Neural cell (in vitro differentiated cells): ENCODE measurements around the gene DNAJC16.

Source experiments
- CTCF ChIP-seq: fragments of 450-650 bp; IDR thresholded peaks from 2 replicates; pipeline ENCODE4 v1.5.1; 2014; ENCODE audit warnings: antibody characterized with exemption, mild to moderate bottlenecking, moderate library complexity; ENCODE audit not compliant: poor library complexity, severe bottlenecking
- EP300 ChIP-seq: fragments of 450-650 bp; conservative IDR thresholded peaks from 2 replicates; pipeline ENCODE4 v1.6.1; 2014; ENCODE audit warnings: antibody characterized with exemption, mild to moderate bottlenecking, moderate library complexity; ENCODE audit not compliant: poor library complexity, severe bottlenecking
- EZH2 ChIP-seq: fragments of 200-600, 300-800 bp; shearing (Covaris generic), sonication (generic); IDR thresholded peaks from 2 replicates; pipeline ENCODE4 v1.6.1; 2014; ENCODE audit warnings: antibody characterized with exemption, low read length, borderline replicate concordance, mild to moderate bottlenecking; ENCODE audit not compliant: insufficient read depth, poor library complexity, severe bottlenecking
- POLR2AphosphoS5 ChIP-seq: IDR thresholded peaks from 2 replicates; pipeline ENCODE4 v1.6.1; 2012

DNA sequence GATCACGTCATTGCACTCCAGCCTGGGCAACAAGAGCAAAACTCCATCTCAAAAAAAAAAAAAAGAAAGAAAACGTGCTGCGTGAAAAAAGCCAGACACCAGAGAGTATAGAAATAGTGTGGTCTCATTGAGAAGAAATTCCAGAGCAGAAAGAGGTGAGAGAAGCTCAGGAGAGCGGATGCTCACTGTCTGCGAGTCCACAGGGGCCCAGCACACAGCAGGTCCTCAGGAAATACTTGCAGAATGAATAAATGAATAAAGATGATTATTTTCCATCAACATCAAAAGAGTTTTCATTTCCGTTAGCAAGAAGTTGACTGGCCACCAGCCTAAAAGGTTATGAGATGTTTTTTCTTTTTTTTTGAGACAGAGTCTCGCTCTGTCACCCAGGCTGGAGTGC, 17.1 kb upstream of the DNAJC16 start:
- TF ChIP-seq CTCF (no peak), POLR2AphosphoS5 (no peak), EP300 (no peak), EZH2 (no peak)
